Activated CD4-positive, alpha-beta T cell treated with anti-CD3 and anti-CD28 coated beads, Interleukin-2, amount 50 U/mL, for 16 hours (primary cell): ENCODE measurements around the gene GPBAR1.
A peak's percentile ranks its signal among the peaks of the same experiment; 100 is the strongest.

ENCODE experiments used
- DNase-seq: peaks from one replicate; pipeline ENCODE4 v3.0.0-alpha.2; 2020

The GPBAR1 gene

GRCh38 chr2:218244665-218245064 is 16.1 kb upstream of the GPBAR1 start:
- DNase-seq, result no peak

GRCh38 chr2:218245214-218245613 is 15.6 kb upstream of the GPBAR1 start:
- DNase-seq, result no peak

DNA sequence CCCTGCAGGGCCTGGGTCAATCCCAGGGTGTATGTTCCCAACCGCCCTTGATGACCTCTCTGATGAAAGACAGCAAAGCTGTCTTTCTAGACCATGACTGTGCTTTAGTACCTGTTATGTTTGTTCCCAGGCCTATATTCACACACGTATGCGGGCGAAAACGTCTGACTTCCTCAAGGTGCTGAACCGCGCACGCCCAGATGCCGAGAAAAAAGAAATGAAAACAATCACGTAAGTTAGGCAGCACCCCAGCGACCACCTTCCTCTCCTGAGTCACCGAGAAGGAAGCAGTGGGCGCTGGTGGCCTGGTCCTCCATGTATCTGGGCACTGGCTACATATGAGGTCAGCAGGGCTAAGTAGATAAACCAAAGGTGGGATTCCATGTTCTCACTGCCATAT is 11.1 kb upstream of the GPBAR1 start:
- DNase-seq, result no peak

GRCh38 chr2:218252509-218253231 is 8.1 kb upstream of the GPBAR1 start:
- no peak for DNase-seq

GRCh38 chr2:218253232-218253625 is 7.6 kb upstream of the GPBAR1 start:
- no peak for DNase-seq

DNA sequence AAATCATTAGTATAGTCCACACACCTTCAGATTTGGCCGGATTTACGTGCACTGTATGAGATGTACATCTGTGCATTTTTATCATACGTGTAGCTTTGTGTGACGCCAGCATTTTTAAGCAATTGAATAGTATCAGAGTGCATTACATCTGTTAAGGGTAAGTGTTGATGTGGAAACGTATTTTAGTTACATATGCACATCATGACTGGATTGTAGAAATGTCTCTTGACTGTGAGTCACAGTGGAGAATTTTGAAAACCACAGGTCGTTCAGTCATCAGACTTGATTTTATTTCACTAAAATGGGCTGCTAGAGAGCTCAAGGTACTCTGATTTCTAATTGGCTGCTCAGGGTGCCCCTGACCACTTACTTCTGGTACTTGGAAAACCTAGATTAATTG is 5.4 kb upstream of the GPBAR1 start:
- peak; percentile 20 for DNase-seq

- DNase-seq, result no peak
Observed at GRCh38 chr2:218256612-218257350, 4.0 kb upstream of the GPBAR1 start.

GRCh38 chr2:218257390-218257981 is 3.3 kb upstream of the GPBAR1 start:
- DNase-seq, result peak; percentile 73

GRCh38 chr2:218259099-218259961 is 1.5 kb upstream of the GPBAR1 start:
- no peak for DNase-seq

DNA sequence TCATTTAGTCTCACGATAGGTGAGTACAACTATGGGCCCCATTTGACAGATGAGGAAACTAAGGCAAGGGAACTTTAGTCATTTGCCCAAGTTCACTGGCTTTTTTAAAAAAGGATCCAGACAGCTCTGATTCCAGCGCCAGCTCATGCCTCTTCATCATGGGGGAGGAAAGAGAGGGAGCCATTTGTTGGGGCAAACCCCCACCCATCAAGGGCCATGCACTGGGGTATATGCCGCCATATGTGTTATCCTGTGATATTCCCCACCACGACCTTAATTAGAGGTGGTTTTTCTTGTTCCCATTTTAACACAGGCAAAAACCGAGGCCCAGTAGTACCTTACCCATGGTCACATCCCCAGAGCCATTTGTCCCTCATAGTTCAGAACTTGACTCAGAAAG is 649 bp upstream of the GPBAR1 start:
- DNase-seq, result no peak

GRCh38 chr2:218261423-218262236 is 815 bp downstream of the GPBAR1 start:
- DNase-seq, result no peak

- DNase-seq, result no peak
Observed at GRCh38 chr2:218262237-218262600, 1.4 kb downstream of the GPBAR1 start.

DNA sequence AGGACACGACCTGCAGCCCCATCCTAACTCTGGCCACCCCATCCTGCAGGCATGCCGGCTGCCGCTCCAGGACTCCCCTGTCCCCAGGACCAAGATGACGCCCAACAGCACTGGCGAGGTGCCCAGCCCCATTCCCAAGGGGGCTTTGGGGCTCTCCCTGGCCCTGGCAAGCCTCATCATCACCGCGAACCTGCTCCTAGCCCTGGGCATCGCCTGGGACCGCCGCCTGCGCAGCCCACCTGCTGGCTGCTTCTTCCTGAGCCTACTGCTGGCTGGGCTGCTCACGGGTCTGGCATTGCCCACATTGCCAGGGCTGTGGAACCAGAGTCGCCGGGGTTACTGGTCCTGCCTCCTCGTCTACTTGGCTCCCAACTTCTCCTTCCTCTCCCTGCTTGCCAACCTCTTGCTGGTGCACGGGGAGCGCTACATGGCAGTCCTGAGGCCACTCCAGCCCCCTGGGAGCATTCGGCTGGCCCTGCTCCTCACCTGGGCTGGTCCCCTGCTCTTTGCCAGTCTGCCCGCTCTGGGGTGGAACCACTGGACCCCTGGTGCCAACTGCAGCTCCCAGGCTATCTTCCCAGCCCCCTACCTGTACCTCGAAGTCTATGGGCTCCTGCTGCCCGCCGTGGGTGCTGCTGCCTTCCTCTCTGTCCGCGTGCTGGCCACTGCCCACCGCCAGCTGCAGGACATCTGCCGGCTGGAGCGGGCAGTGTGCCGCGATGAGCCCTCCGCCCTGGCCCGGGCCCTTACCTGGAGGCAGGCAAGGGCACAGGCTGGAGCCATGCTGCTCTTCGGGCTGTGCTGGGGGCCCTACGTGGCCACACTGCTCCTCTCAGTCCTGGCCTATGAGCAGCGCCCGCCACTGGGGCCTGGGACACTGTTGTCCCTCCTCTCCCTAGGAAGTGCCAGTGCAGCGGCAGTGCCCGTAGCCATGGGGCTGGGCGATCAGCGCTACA is 2.1 kb downstream of the GPBAR1 start:
- DNase-seq, result no peak

DNA sequence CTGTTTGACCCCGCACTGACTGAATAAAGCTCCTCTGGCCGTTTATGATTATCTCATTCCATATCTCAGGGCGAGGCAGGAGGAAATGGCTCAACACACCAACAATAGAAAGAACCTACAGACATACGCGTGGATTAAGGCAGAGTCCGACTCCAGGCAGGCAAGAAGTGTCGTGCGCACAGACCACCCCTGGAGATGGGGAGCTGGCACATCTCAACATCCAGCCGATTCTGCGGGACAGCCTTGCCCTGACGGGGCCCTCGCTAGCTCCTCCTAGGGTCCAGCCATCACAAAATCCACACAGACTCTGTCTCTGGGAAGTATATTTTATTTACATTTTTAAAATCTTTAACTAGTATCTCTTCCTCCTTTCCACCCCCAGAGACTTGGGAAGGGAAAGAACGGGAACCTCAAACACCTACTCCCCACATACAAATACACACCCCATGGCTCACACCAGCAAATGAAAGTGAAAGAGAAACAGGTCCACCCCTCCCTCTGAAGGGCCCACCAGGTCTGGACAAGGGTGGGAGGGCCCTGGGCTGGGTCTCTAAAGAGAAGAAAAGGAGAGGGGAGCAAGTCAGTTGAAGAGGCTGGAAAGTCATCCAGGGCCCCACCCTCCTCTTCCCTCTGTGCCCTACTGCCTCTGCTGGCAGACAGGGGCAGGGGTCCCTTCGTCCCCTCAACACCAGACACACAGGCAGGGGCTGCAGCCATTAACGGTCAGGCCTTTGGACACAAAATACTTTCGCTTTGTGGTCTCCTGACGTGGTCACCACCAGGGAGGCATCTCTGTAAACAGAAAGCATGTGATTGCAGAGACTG is 3.2 kb downstream of the GPBAR1 start:
- no peak for DNase-seq

DNA sequence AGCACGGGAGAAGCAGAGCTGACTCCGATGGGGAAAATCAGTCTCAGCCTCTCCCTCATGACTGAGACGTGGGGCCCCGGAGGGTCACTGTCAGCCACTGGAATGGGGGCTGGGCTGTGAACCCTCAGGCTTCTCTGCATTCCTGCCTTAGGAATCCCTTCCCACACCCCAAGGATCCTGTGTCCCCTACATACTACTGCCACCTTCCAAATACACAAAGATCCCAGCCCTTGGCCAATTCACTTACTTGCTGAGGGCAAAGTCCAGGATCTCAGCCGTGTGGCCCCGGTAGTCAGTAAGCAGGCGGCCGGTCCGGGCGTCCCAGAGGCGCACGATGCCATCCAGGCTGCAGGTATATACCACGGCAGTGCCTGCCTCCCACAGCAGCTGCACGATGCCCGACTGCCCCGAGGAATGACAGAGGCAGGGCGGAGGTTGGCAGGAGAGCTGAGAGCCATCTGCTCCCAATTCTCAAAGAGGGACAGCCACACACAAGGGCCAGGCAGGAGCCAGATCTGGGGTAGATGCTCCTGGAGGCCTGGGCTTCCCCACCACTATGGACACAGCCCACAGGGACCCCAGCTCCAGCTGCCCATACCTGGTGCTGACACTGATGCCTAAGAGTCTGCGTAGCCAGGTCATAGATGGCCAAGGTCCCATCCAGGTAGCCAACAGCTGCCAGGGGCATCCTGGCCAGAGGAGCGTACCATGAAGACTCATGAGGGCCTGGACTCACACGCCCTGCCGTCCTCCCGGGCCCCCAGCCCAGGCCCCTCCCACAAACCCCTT is 4.2 kb downstream of the GPBAR1 start:
- no peak for DNase-seq

DNA sequence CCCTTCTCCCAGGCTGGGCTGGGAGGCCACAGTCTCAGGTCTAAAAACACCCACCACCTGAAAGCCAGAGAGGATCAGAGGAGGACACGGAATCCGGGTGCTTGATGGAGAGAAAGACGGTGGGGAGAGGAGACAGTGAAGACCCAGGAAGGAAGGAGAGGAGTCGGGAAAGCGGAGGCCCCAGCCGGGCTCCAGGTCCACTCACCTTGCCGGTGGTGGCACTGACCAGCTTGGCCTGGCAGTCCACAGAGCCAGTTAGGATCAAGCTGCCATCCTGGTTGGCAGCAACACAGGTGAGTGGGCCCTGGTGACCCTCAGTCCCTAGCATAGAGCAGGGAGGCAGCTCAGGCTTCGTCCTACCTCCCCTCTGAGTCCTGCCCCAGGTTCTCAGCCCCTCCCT is 4.8 kb downstream of the GPBAR1 start:
- DNase-seq, result no peak

- DNase-seq, result no peak
Observed at GRCh38 chr2:218266316-218266979, 5.6 kb downstream of the GPBAR1 start.

DNA sequence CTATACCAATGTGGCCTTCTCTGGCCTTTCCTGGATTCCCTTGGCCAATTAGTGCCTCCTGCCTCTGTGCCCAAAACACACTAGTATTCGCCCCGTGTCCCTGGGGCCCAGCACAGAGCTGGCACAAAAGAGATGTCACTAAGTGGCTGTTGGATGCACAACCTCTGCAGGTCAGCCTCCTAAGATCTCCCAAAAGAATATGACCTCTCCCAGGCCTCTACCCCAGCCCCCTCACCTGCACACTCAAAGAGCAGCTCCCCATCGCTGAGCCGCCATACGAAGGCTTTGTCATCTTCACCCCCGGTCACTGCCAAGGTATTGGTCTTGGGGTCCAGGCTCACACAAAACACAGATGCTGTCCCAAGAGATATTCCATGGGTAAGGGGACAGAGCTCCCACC is 6.4 kb downstream of the GPBAR1 start:
- no peak for DNase-seq
